NCI-H1694 (cell line): ENCODE data around the gene SYNGR3.

Experiments
- DNase-seq: peaks from one replicate; lab custom pipeline; 2025; lab: John Stamatoyannopoulos, UW

Gene SYNGR3

GRCh38 chr16:2042171-2042985 is 52.6 kb downstream of the SYNGR3 start:
- no peak for DNase-seq

GRCh38 chr16:2042986-2043666 is 53.4 kb downstream of the SYNGR3 start:
- DNase-seq: no peak
